Activated CD8-positive, alpha-beta memory T cell treated with anti-CD3 and anti-CD28 coated beads for 4 hours (primary cell): ENCODE measurements around the gene SCAF8.
"Not testable (repeated sequence)": the region's sequence is repeated elsewhere in the genome, so short reads cannot be mapped to it uniquely, and the experiment has no call there.

Source experiments
- DNase-seq, 2 donors: peaks; one replicate each; pipeline ENCODE4 v3.0.0-alpha.2; 2020; ENCODE audit warnings: low read depth in 2 of 2

Gene SCAF8

GRCh38 chr6:154783229-154783628 is 50.0 kb downstream of the SCAF8 start:
- no peak for DNase-seq

GRCh38 chr6:154785075-154785474 is 51.9 kb downstream of the SCAF8 start:
- DNase-seq = no peak

GRCh38 chr6:154786144-154786868 is 53.1 kb downstream of the SCAF8 start:
- DNase-seq = no peak

GRCh38 chr6:154791556-154792317 is 58.5 kb downstream of the SCAF8 start:
- DNase-seq = no peak

GRCh38 chr6:154792325-154792724 is 59.1 kb downstream of the SCAF8 start:
- no peak for DNase-seq

GRCh38 chr6:154792761-154793160 is 59.5 kb downstream of the SCAF8 start:
- DNase-seq = no peak

GRCh38 chr6:154796484-154796883 is 63.3 kb downstream of the SCAF8 start:
- DNase-seq = no peak

- no peak for DNase-seq
Measured at GRCh38 chr6:154797857-154798256, 64.6 kb downstream of the SCAF8 start.

GRCh38 chr6:154800338-154800737 is 67.1 kb downstream of the SCAF8 start:
- DNase-seq = no peak

- DNase-seq = no peak
Measured at GRCh38 chr6:154805288-154805911, 72.2 kb downstream of the SCAF8 start.

GRCh38 chr6:154806804-154807203 is 73.6 kb downstream of the SCAF8 start:
- no peak for DNase-seq

GRCh38 chr6:154811663-154812062 is 78.4 kb downstream of the SCAF8 start:
- DNase-seq = not testable (repeated sequence)

- DNase-seq = no peak
Measured at GRCh38 chr6:154814063-154814462, 80.8 kb downstream of the SCAF8 start.

- DNase-seq = no peak
Measured at GRCh38 chr6:154815938-154816820, 83.0 kb downstream of the SCAF8 start.

- DNase-seq = no peak
Measured at GRCh38 chr6:154821099-154821498, 87.9 kb downstream of the SCAF8 start.

GRCh38 chr6:154821638-154822037 is 88.4 kb downstream of the SCAF8 start:
- no peak for DNase-seq

- DNase-seq = no peak
Measured at GRCh38 chr6:154822947-154823558, 89.8 kb downstream of the SCAF8 start.

GRCh38 chr6:154824076-154824475 is 90.9 kb downstream of the SCAF8 start:
- DNase-seq = no peak

GRCh38 chr6:154829970-154830369 is 96.8 kb downstream of the SCAF8 start:
- DNase-seq = no peak

GRCh38 chr6:154830771-154831170 is 97.6 kb downstream of the SCAF8 start:
- no peak for DNase-seq

GRCh38 chr6:154835307-154835706 is 102.1 kb downstream of the SCAF8 start:
- DNase-seq = no peak
